ENCODE data around the gene SPAG7.

GRCh38 chr17:4958102-4958501 lies 9.5 kb downstream of the SPAG7 start:
- TF ChIP-seq EZH2 (IDR thresholded peaks at IDR 0.05; ENCODE audit: borderline replicate concordance, low read length): no peak
- TF ChIP-seq CTCF (IDR thresholded peaks at IDR 0.05; ENCODE audit: low read length): no peak

All from OCI-LY1 (cell line).